Measurements from ENCODE around the gene MCM7. TPM values are rescaled to one million over a fixed set of nuclear protein-coding genes. Genes with fewer than 3 reads are reported as not detected.
A peak's percentile ranks its signal among the peaks of the same experiment; 100 is the strongest.

The MCM7 gene
- total and polyA plus RNA-seq, 2 of the 4 experiments (the other 2 are of a cell fraction), result 104 to 137 TPM

GRCh38 chr7:100127866-100128636 is 26.9 kb upstream of the MCM7 start:
- Histone ChIP-seq H3K23ac (ENCODE audit: low read depth, low read length) (peak overlapping the region; percentile 94), H3K4ac (ENCODE audit: low read depth, low read length) (peak overlapping the region; percentile 93), H3K36me3 (ENCODE audit: control insufficient read depth, insufficient read depth, low read length) (peaks cover 4% of the 10 kb centered on the region; the same call in 1 of the 2 replicates), H4K20me1 (ENCODE audit: insufficient read depth, low read length) (no peaks in the 10 kb centered on the region), H2BK120ac (ENCODE audit: low read depth, low read length) (peak overlapping the region; percentile 4; the same call in 1 of the 2 replicates), H2BK5ac (ENCODE audit: low read depth, low read length, poor library complexity, severe bottlenecking) (peak overlapping the region; percentile 92), H3K14ac (replicated peaks; ENCODE audit: low read depth, low read length) (peak overlapping the region; percentile 82), H2BK20ac (ENCODE audit: low read depth, low read length) (no peak overlapping the region), H4K8ac (ENCODE audit: low read depth in 2 of 2, low read length in 2 of 2) (peak overlapping the region; percentile 92 to 94), H2AK5ac (ENCODE audit: low read depth, low read length) (peak overlapping the region; percentile 86), H3K9ac (ENCODE audit: low read depth, low read length) (peak overlapping the region; percentile 97), H2BK15ac (ENCODE audit: low read depth, low read length) (peak overlapping the region; percentile 1; the same call in 1 of the 3 replicates), H3K18ac (ENCODE audit: low read depth, low read length) (peak overlapping the region; percentile 13; the same call in 1 of the 2 replicates), H3K4me2 (ENCODE audit: low read depth, low read length) (peak overlapping the region; percentile 88), H2AFZ (replicated peaks; ENCODE audit: low read length, poor library complexity) (peak overlapping the region; percentile 92), H3K27ac (ENCODE audit: insufficient read depth, low read length) (peak overlapping the region; percentile 94), H4K5ac (ENCODE audit: low read depth, low read length) (peak overlapping the region; percentile 75), H3K4me3 (ENCODE audit: insufficient read depth, low read depth, low read length) (peak overlapping the region; percentile 68), H4K91ac (ENCODE audit: insufficient read depth, low read depth, low read length) (peak overlapping the region; percentile 78), H2AK9ac (replicated peaks; ENCODE audit: low read depth, low read length, poor library complexity) (peak overlapping the region; percentile 96), H3K4me1 (ENCODE audit: control insufficient read depth, insufficient read depth, low read length) (peaks cover 2% of the 10 kb centered on the region; the same call in 1 of the 2 replicates), H3K9me1 (ENCODE audit: insufficient read depth, low read length) (peaks cover 4% of the 10 kb centered on the region; the same call in 1 of the 2 replicates), H3K27me3 (ENCODE audit: control insufficient read depth, insufficient read depth, low read length) (no peaks in the 10 kb centered on the region), H3K79me1 (ENCODE audit: low read depth in 1 of 2, low read length in 2 of 2) (peaks cover 12 to 43% of the 10 kb centered on the region in 2 experiments; a peak in 3 of 4 replicates), H3K56ac (ENCODE audit: extremely low read depth, insufficient read depth, low read length) (peak overlapping the region; percentile 17; the same call in 1 of the 2 replicates), H3K9me3 (ENCODE audit: control insufficient read depth, insufficient read depth, low read length) (no peaks in the 10 kb centered on the region)
- no TSS peak for BruUV-seq (replicated peaks)
- 4% methylated on average over 25 of the region's 37 CpGs; no CpG with 5 or more reads in 1 of the 2 experiments for WGBS, 2 experiments (ENCODE audit: extremely low coverage in 2 of 2, insufficient read length in 1 of 2)
- CTCF ChIA-PET, result interaction anchor here (0.6 kb wide), 1 partner anchor 138 kb away, joined by 3 read pairs; no protein-coding TSS in a partner anchor
- no peak for DNase-seq
- POLR2A ChIA-PET (ENCODE audit: unreplicated experiment), result no interaction called here
- TF ChIP-seq SMC3 (IDR thresholded peaks at IDR 0.05; ENCODE audit: low read depth, low read length) (no peak), MXI1 (IDR thresholded peaks at IDR 0.05; ENCODE audit: borderline replicate concordance, low read depth, low read length) (no peak), NFE2L2 (IDR thresholded peaks at IDR 0.05; ENCODE audit: low read depth, low read length) (no peak), POLR2A (IDR thresholded peaks at IDR 0.05; ENCODE audit: low read depth, low read length) (no peak), MAZ (IDR thresholded peaks at IDR 0.05; ENCODE audit: borderline replicate concordance, low read depth, low read length) (no peak), RCOR1 (IDR thresholded peaks at IDR 0.05; ENCODE audit: insufficient replicate concordance, low read length) (no peak), RFX5 (IDR thresholded peaks at IDR 0.05; ENCODE audit: low read depth, low read length) (no peak)
- TF ChIP-seq, protein P1, sequence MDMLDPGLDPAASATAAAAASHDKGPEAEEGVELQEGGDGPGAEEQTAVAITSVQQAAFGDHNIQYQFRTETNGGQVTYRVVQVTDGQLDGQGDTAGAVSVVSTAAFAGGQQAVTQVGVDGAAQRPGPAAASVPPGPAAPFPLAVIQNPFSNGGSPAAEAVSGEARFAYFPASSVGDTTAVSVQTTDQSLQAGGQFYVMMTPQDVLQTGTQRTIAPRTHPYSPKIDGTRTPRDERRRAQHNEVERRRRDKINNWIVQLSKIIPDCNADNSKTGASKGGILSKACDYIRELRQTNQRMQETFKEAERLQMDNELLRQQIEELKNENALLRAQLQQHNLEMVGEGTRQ (IDR thresholded peaks at IDR 0.05; ENCODE audit: low read depth, low read length), result no peak
- TF ChIP-seq, protein P2, sequence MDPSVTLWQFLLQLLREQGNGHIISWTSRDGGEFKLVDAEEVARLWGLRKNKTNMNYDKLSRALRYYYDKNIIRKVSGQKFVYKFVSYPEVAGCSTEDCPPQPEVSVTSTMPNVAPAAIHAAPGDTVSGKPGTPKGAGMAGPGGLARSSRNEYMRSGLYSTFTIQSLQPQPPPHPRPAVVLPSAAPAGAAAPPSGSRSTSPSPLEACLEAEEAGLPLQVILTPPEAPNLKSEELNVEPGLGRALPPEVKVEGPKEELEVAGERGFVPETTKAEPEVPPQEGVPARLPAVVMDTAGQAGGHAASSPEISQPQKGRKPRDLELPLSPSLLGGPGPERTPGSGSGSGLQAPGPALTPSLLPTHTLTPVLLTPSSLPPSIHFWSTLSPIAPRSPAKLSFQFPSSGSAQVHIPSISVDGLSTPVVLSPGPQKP (IDR thresholded peaks at IDR 0.05; ENCODE audit: borderline replicate concordance, low read depth, low read length), result no peak
- dilution Hi-C loops (cut with HindIII; ENCODE audit: low sequenced_read_pairs, unreplicated experiment) (no loop called here), in situ Hi-C loops (cut with MboI; ENCODE audit: low sequenced_read_pairs) (no loop called here), intact Hi-C loops (cut with micrococcal nuclease) (no loop called here)
- ATAC-seq (ENCODE audit: low read depth), result peak; percentile 10
